Tibial nerve (tissue), 4 donors: ENCODE measurements around the gene GPS1. TPM values are rescaled to one million over a fixed set of nuclear protein-coding genes. Genes with fewer than 3 reads are reported as not detected.
A peak's percentile ranks its signal among the peaks of the same experiment; 100 is the strongest.

ENCODE experiments used
- DNase-seq, 2 donors: peaks; one replicate each; pipeline ENCODE4 v3.0.0-alpha.2; 2019; ENCODE audit warnings: low spot score in 2 of 2
- H3K27ac ChIP-seq, 4 donors: fragments of 200-600 bp; sonication (generic) in 3 of 4; one replicate each; pipeline ENCODE4 v1.5.1; 2017 to 2019; ENCODE audit warnings: mild to moderate bottlenecking in 1 of 4
- H3K27me3 ChIP-seq, 2 donors: fragments of 200-600 bp; sonication (generic) in 1 of 2; one replicate each; pipeline versions ENCODE4 v1.5.1 to v1.6.0; 2017 to 2019
- H3K36me3 ChIP-seq, 3 donors: fragments of 200-600 bp; sonication (generic); one replicate each; pipeline ENCODE4 v1.5.1; 2018 to 2019
- H3K4me1 ChIP-seq, 4 donors: fragments of 200-600 bp; sonication (generic) in 3 of 4; one replicate each; pipeline ENCODE4 v1.5.1; 2017 to 2019
- H3K4me3 ChIP-seq, 4 donors: fragments of 200-600 bp; sonication (generic) in 3 of 4; one replicate each; pipeline ENCODE4 v1.5.1; 2017 to 2019; ENCODE audit warnings: mild to moderate bottlenecking in 1 of 4, moderate library complexity in 1 of 4
- H3K9me3 ChIP-seq, 4 donors: fragments of 200-600 bp; sonication (generic) in 3 of 4; one replicate each; pipeline ENCODE4 v1.5.1; 2017 to 2019
- CTCF ChIP-seq, 5 experiments: fragments of 200-600 bp in 3 of 5; fragments of 450-650 bp in 2 of 5; sonication (generic) in 3 of 5; IDR thresholded peaks; one replicate each; pipeline ENCODE4 v1.5.1; 2016 to 2019; ENCODE audit warnings: antibody characterized with exemption in 5 of 5, mild to moderate bottlenecking in 3 of 5, moderate library complexity in 2 of 5
- EP300 ChIP-seq, 2 donors: sonication (generic); formaldehyde crosslinking; IDR thresholded peaks; one replicate each; pipeline ENCODE4 v1.6.1; 2017; ENCODE audit warnings: antibody characterized with exemption in 2 of 2, mild to moderate bottlenecking in 1 of 2
- POLR2A ChIP-seq, 2 donors: fragments of 450-650 bp; IDR thresholded peaks; one replicate each; pipeline ENCODE4 v1.6.1; 2017; ENCODE audit warnings: antibody characterized with exemption in 2 of 2, mild to moderate bottlenecking in 2 of 2, moderate library complexity in 2 of 2
- WGBS, 2 donors: methylation state at CpG; one replicate each; pipeline ENCODE4 v1.1.5; 2018; 5-methylcytosine and 5-hydroxymethylcytosine counted together
- total RNA-seq, 4 donors: library from RNA; depleted of rRNA; stranded (reverse); fragments of >200 nt; gene quantifications; one replicate each; pipeline ENCODE4 v1.1.0, GENCODE V29; 2016

Gene GPS1
- total RNA-seq, 4 donors from 2014 or later = 74.9 to 134 (median 92.9) TPM

- Histone ChIP-seq H3K4me3 (no peak overlapping the region), H3K4me1 (peaks cover 0 to 29% (median 5%) of the 10 kb centered on the region in 4 donors), H3K9me3 (no peaks in the 10 kb centered on the region), H3K27me3 (no peaks in the 10 kb centered on the region), H3K36me3 (peaks cover 0 to 42% (median 0%) of the 10 kb centered on the region in 3 donors), H3K27ac (no peak overlapping the region)
- TF ChIP-seq POLR2A (IDR thresholded peaks at IDR 0.05) (no peak), CTCF (IDR thresholded peaks at IDR 0.05) (no peak), EP300 (IDR thresholded peaks at IDR 0.05) (no peak)
- no peak for DNase-seq
- 87 to 94% methylated on average over 17 to 19 of the region's 19 CpGs for WGBS, 2 donors
These were observed 40.0 kb upstream of the GPS1 start for GRCh38 chr17:82011617-82012187.

- Histone ChIP-seq H3K36me3 (peaks cover 0 to 47% (median 0%) of the 10 kb centered on the region in 3 donors), H3K27me3 (no peaks in the 10 kb centered on the region), H3K4me1 (peaks cover 0 to 24% (median 3%) of the 10 kb centered on the region in 4 donors), H3K4me3 (no peak overlapping the region), H3K27ac (peak overlapping the region in 1 of 4 donors; percentile 34), H3K9me3 (no peaks in the 10 kb centered on the region)
- TF ChIP-seq CTCF (IDR thresholded peaks at IDR 0.05) = no peak
- TF ChIP-seq EP300 (IDR thresholded peaks at IDR 0.05) = no peak
- TF ChIP-seq POLR2A (IDR thresholded peaks at IDR 0.05) = no peak
- DNase-seq = no peak
- WGBS, 2 donors = 51% methylated on average over 7 to 16 of the region's 20 CpGs
These were observed 39.4 kb upstream of the GPS1 start for GRCh38 chr17:82012261-82012639.

GRCh38 chr17:82012640-82013295, 38.9 kb upstream of the GPS1 start:
- 72 to 90% methylated on average over 7 to 16 of the region's 19 CpGs for WGBS, 2 donors
- peak overlapping the region in 1 of 4 donors; percentile 34 for H3K27ac ChIP-seq
- peaks cover 0 to 19% (median 3%) of the 10 kb centered on the region in 4 donors for H3K4me1 ChIP-seq
- no peak overlapping the region for H3K4me3 ChIP-seq
- TF ChIP-seq EP300 (IDR thresholded peaks at IDR 0.05) (no peak), CTCF (IDR thresholded peaks at IDR 0.05) (no peak), POLR2A (IDR thresholded peaks at IDR 0.05) (no peak)
- peaks cover 0 to 52% (median 0%) of the 10 kb centered on the region in 3 donors for H3K36me3 ChIP-seq
- no peaks in the 10 kb centered on the region for H3K27me3 ChIP-seq
- H3K9me3 ChIP-seq = no peaks in the 10 kb centered on the region
- DNase-seq = no peak

- no peak for DNase-seq
- no peak for TF ChIP-seq CTCF (IDR thresholded peaks at IDR 0.05)
- no peak for TF ChIP-seq EP300 (IDR thresholded peaks at IDR 0.05)
- TF ChIP-seq POLR2A (IDR thresholded peaks at IDR 0.05) = no peak
- Histone ChIP-seq H3K27ac (peak overlapping the region in 1 of 4 donors; percentile 20), H3K36me3 (peaks cover 0 to 58% (median 0%) of the 10 kb centered on the region in 3 donors), H3K27me3 (no peaks in the 10 kb centered on the region), H3K4me1 (peaks cover 0 to 13% (median 3%) of the 10 kb centered on the region in 4 donors), H3K4me3 (no peak overlapping the region), H3K9me3 (no peaks in the 10 kb centered on the region)
- WGBS, 2 donors = 64 to 79% methylated on average over 13 to 22 of the region's 22 CpGs
These were observed 38.4 kb upstream of the GPS1 start for GRCh38 chr17:82013341-82013740.

GRCh38 chr17:82013772-82014321, 37.9 kb upstream of the GPS1 start:
- peaks cover 0 to 63% (median 0%) of the 10 kb centered on the region in 3 donors for H3K36me3 ChIP-seq
- TF ChIP-seq POLR2A (IDR thresholded peaks at IDR 0.05) (no peak), EP300 (IDR thresholded peaks at IDR 0.05) (no peak), CTCF (IDR thresholded peaks at IDR 0.05) (no peak)
- no peak overlapping the region for H3K27ac ChIP-seq
- H3K4me1 ChIP-seq = peaks cover 0 to 8% (median 1%) of the 10 kb centered on the region in 4 donors
- no peak overlapping the region for H3K4me3 ChIP-seq
- DNase-seq = no peak
- no peaks in the 10 kb centered on the region for H3K9me3 ChIP-seq
- H3K27me3 ChIP-seq = no peaks in the 10 kb centered on the region
- WGBS, 2 donors = 86 to 94% methylated on average over 11 to 16 of the region's 16 CpGs
